GM18519 (cell line): ENCODE results near the gene APBA1.

Source experiments
- ATAC-seq: cut with Tn5 transposase; IDR thresholded peaks from one replicate; pipeline ENCODE4 v1.9.1; 2021; ENCODE audit warnings: mild to moderate bottlenecking, moderate library complexity; ENCODE audit not compliant: unreplicated experiment, low FRiP score

APBA1 gene

DNA sequence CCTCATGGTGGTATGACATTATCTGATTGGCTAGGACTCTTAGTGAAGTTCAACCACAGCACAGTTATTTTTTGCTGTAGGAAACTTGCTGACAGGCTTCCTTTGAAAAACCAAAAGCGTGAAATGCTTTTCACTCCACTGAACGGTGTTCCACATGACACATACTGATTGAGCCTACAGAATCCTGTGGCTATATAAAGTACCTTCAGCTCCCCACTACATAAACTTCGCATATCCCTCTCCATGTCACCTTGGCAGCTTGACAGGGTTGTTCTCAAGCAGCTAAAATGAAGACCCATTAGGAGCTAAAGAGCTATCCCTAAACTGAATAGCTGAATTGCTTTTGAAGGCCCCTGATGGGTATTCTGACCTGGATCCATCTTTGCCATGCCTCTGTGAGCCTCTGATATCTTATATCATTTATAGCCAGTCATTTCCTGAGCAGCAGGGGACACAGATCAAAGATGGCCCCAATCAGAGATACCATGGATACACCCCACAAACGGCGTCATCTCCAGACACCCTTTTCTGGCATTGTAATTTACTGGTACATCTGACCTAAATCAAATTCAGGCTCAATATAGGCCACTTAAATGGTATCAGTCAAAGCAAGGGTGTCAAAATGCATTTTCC, 91.5 kb downstream of the APBA1 start:
- no peak for ATAC-seq

DNA sequence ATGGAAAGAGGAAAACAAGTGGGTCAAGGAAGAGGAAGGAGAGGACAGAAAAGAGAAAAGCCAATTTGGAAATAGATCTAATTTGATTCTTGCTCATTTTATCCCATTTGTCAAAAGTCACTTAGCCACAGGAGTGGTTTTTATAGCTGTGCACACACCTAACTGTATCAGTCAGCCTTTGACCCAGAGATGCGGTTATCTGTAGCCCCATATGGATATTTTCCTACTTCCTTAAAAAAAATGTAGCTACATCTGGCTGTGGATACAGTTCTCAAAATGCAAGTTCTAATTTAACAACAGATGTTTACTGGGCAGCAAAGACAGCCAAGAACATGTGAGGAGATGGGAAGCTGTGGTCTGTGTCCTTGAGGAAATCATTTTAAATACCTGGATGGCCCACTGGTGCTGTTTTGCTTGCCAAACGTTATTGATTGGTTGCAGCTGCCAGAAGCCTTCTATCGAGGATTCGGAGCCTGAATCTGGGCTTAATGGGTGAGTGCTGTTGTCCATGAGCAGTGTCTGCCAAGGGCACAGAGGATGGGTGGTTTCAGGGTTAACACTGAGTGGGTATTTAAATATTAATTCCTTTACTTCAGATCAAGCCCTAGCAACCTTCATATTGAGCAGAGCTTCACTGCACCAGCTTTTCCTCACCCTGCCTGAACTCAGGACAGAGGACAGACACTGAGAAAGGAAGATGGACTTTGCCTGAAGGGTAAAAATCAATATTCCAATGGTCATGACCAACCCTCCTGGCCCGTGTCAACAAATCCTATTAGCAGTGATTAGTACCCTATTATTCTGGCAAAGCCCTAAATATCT, 92.2 kb downstream of the APBA1 start:
- ATAC-seq = no peak

DNA sequence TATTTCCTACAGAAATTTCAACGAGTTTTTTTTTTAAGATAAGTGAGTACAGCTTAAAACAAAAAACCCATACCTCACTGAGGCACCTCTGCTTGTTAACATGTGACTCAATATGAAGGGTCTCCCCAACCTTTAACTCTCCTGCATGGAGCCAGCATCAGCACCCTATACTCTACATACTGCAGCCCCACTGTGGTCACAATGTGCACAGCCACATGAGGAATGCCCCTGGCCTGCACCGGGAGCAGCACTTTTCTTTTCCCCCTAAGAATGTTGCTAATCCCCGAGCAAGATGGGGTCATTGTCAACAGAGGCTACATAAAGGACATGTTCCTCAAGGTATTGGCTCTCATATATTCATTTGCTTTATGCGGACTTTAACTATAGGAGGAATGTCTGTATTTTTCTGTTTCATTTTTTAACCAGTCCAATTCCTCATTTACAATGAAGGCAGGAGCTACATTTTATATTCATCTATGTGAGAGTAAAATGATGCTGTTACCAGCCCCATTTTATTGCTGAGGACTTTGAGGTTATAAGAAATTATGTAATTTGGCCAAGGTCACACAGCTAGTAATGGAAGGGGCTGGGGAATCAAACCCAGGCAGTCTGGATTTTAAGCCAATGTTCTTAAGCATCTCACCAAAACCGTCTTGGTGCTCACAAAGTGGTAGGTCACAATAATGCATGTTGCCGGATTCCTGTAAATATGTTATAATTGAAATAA, 93.0 kb downstream of the APBA1 start:
- no peak for ATAC-seq

DNA sequence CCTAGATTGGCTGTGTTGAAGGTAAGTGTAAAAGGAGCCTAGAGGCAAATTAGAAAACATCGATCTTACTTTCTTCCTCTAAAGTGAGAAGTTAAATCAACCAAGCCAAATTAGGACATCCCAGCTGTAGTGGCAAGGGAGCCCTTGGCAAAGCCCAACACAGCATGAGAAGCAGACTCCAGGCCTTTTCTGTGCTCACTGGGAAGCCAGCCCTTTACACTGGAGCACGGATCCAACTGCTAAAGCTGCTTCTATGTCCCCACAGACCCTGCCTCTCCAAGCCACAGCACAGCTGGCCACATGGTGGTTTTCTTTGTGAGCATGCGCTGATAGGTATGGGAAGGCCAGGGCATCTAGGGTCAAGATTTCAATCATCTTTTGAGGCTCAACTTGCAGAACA, 94.1 kb downstream of the APBA1 start:
- no peak for ATAC-seq

DNA sequence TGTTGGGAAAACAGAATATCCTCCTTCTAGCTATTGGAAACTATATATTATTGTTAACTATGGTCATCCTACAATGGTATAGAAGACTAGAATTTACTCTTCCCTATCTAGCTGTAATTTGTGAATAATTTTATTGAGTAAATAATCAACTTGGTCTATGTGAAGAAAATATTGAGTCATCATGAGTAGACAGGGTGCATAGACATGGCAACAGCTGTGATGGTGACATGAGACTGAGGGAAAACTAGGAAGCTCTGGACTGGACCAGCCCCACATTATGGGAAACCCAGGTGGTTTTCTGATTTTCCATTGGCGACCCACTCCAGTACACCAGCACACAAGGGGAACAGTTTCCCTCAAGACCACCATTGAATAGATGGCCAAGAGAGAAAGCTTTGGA, 95.0 kb downstream of the APBA1 start:
- no peak for ATAC-seq

DNA sequence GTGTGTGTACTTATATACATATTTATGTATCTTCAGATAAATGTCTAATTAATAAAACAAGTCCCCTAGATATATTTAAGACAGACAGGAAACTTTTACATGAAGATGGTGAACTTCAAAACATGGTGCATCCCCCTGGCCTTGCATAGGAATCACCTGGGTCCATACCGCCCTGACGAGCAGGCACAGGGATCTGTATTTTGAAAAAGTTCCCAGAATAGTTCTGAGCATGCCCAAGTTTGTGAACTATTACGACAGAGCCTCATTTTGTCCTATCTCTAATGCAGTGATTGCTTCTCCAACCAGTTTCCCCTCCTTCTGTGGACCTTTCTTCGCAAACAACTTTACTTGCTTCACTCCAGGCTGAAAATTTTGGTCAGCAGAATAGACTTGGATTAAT, 98.1 kb downstream of the APBA1 start:
- ATAC-seq = no peak

DNA sequence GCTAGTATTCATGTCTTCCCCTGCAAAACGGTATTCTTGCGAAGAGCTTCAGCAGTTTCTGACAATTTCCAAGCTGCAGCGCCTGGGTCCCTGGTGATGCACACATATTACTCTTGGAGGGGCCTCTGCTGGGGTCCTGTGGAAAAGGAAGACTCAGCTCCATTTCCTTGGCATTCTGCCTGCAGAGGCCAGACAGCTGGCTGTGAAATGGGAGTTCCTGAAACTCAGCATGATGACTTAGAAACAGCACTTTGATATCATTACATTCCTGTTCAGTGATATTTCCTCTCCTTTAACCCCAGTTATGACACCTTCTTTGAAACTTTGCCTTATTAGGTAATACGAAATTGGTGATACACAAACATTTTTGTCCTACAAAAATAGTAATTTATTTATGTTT, 98.5 kb downstream of the APBA1 start:
- no peak for ATAC-seq

DNA sequence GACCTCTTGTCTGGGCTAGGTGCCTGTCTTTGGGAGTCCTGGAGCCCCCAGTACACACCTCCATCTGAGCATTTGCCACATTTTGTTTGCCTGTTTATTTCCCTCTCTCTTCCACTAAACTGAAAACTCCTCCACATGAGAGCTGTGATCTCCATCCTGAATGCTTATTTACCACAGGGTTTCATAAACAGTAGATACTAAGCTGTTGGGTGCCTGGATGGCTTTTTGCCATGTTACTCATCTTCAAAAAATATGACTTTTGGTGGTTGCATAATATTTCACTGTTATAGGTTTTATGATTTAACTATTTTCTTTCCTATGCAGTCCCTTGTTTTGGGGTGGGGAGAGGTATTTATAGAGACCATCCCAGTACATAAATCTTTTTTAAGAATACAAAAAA, 99.6 kb downstream of the APBA1 start:
- ATAC-seq = no peak

DNA sequence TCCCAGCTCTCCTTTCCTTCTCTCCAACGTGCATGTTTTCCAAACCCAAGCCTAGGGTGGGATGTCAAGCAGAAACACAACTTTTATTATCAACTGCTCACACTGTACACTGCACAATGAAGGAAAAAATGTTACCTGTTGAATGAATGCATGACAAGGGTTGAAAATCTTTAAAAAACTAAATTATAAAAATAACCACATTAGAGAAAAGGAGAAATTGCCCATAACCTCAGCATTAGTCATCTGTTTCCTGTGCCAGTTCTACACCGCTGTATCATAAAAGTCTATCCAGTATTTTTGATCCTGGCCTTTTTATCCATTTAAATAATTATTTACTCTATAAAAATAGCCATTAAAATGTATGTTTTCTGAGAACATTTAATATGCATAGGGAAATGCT, 101.1 kb downstream of the APBA1 start:
- no peak for ATAC-seq

DNA sequence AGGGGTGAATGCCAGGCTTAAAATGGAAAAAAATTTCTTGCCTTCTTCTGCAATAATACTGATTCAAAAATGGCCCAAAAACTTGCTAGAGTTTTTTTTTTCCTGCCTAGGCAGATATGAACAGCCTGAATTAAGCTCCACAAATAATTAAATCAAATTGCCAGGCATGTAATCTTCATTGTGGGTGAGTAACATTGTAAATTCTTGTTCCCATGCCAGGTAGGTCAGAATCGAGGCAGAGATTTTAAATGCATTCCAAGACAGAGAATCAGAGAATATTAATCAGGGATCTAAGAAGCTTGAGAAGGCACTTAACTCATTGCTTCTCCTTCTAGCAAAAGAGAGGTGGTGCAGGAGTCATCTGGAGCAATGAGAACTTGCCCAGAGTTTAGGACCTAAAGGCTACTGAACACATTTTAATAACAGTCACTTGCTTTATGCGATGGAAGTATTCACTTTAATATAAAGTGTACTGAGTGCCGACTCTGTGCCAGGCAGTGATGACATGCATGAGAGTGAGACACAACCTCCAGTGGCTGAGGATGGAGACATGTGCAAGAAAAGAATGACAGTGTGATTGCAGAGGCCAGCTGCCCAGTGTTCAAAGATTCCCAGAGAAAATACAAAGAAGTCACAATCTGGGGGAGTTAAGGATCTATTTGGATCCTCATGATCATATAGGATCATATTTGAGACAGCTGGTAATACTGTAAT, 102.3 kb downstream of the APBA1 start:
- no peak for ATAC-seq

DNA sequence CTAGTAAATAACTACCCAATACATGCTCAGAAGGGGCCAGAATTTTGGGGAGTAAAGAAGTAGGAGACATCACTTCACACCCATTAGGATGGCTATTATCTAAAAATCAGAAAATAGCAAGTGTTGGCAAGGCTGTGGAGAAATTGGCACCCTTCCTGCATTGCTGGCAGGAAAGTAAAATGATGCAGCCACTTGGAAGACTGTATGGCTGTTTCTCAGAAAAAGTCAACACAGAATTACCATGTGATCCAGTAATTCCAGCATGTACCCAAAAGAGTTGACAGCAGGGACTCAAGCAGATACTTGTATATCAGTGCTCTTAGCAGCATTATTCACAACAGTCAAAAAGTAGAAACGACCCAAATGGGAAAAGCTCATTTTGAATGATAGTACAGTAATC, 107.6 kb downstream of the APBA1 start:
- no peak for ATAC-seq

DNA sequence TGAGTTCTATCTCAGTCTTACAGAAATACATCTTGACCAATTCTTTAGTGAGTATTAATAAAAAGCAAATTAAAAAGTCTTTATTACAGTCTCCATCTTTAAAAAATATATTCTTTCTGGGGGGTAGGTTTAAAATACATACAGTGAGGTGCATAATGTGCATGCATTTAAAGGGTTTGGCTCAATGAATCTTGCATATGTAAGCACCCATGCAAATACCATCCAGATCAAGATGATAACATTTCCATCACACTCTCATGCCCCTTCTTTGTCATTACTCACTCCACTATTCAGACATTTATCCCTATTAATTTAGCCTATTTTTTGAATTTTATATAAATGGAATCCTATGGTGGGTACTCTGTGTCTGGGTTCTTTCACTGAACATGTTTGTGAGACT, 113.0 kb downstream of the APBA1 start:
- no peak for ATAC-seq

DNA sequence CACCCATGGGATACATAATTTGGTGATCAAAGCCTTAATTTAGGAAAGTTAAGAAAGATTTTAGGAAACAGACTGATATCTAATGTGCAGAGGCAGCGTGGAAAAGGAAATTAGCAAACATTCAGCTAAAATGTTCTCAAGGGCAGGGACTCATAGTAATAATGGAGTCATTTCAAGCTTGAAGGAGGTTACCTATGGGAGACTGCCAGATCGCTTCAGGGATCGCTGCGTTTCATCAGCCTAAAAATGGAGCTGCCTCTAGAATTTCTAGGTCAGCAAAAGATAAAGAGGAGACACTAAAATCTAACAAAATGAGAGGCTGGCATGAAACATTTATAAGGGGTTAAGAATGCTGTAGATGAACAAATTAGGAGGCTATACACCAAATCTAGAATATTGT, 115.5 kb downstream of the APBA1 start:
- no peak for ATAC-seq

DNA sequence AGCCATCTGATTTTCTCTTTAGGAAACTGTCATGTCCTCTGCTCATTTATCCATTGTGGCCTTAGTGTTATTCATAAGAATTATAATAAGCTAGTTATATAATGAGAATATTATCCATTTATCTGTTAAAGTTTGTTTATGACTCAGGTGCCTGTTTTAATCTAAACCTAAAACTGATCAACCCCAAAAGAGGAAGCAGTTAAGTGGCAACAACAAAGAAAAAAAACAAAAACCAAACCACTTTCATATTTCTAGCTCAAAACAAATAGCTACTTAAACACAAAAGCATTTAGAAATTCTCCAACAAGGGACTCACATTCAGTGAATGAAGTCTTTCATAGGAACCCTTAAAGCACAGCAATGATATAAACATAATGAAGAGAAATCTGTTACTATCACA, 116.4 kb downstream of the APBA1 start:
- ATAC-seq = no peak

DNA sequence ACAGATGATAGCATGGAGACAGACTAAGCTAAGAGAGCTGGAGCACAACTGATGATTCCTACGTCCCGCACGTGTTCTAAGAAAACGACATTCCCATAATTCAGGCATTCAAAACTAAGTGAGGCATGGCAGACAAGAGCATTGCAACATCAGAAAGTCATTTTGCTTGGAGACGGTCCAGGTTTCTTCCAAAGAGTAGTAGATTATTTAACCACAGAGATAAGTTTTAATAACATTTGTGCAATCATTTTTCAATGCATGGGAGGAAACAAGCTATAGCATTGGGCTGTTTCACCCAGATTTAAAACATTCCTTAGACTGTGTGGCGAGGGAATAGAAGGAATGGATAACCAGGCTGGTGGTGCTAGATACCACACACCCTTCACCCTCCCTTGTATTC, 117.2 kb downstream of the APBA1 start:
- no peak for ATAC-seq

DNA sequence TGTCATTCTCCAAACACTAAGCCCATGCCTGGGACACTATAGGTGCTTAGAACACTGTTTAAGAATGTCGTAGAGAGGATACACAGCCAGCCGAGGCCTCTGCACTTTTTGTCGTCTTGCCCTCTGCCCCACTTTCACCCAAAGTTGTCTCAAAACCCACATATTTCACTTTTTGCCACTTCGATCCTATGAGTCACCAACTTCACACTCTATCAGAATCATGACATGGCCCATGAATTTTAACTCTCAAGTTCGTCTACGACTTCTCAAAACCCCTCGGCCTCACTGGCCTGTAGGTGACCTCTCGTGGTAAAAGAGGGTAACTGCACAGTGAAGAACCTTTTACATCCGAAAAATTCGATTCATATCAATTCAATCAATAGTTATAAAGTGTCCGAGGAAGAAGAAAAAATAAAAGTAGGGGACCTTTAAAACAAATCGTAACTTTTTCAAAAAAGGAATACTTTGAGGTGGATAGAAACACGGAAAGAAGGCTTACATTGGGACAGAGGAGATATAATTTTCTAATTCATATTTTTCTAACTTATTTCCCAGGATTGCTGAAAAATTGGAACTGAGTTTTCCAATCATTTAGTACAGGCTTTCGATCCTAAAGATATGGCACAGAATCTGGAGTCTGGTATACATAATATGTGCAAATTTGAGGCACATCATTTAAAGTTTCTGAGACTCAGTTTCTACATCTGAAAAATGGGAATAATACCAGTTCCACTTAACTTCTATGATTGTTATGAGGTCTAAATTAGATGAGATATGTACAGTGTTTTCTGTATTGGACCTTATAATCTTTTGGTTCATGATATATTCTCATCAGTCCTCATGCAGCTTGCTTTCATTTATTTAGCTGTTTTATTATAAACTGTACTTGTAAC, 122.6 kb downstream of the APBA1 start:
- ATAC-seq = no peak

DNA sequence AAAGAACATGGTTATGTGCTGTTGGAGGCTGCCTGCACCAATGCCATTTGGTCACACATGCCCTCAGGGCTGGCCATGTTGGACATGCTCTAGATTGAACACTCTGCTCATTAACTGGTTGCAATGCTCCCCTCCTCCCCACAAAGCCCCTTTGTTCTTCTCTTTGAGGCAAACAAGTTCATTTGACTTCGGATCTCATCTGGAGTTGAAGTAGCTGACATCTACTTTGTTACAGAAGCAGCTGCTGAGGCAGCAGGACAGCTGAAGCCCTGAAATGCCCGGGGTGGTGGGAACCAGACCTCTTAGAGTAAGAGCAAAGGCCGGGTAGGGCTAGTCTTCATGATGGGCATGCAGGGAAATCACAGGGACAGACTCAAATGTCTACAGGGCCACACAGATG, 123.5 kb downstream of the APBA1 start:
- ATAC-seq = no peak

DNA sequence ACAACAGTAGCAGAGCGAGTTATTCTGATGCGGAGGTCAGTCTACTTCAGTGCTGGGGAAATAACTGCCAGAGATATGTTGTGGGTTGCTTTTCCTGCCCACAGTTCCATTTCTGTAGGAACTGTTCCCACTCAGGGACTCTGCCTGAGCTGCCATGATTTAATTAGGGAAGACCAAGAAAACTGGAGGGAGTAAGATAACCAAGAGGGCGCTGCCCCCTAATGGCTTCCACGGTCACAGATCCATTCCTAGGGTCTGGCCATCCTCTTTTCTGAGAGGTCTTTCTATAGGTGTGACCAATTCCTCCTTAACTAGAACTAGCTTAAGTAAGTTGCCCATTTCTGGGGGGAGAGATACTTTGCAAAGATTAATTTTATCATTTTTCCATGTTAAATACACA, 125.9 kb downstream of the APBA1 start:
- no peak for ATAC-seq

DNA sequence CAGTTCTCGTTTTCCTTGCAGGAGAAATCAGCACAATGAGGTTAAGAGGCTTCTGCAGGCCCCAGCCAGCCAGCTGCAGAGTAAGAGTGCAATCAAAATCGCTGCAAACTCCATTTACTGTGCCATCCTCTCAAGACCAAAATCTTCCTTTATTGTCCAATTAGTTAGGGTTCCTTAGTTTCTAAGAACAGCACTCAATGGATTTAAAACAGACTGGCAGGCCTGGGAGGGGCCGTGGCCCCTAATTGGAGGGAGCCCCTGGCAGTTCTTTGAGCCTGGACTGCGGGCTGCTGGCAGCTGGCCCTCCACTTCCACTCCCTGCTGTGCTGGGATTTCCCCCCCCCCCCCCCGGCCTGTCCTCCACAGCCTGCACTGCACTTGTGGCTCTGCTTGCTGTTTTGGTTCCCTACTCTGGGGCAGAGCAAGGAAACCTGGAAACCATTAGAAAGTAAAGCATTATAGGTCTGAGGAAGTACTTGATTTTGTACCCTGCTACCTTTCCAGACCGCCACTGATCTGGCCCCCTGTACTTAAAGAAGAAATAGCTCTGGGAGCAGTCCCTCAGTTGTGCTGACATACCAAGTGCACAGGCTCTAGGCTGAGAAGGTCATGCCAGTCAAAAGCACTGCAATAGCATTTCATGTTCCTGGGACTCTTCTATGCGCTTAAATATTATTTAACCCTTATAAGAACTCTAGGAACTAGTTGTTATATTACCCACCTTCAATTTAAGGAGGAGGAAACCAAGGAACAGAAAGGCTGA, 129.0 kb downstream of the APBA1 start:
- ATAC-seq = no peak
